ENCODE data around the gene COX4I1.

COX4I1 gene

GRCh38 chr16:85757341-85757822, 42.1 kb upstream of the COX4I1 start:
- in situ Hi-C loops (cut with HindIII; ENCODE audit: low pct_unique_long_range_greater_than_20kb, low sequenced_read_pairs), result no loop called here
- no peak for DNase-seq (ENCODE audit: low read depth in 1 of 2, low spot score in 1 of 2)
- TF ChIP-seq JUND (IDR thresholded peaks at IDR 0.05; ENCODE audit: low read depth), result no peak

- no peak for DNase-seq (ENCODE audit: low read depth in 1 of 2, low spot score in 1 of 2)
- in situ Hi-C loops (cut with HindIII; ENCODE audit: low pct_unique_long_range_greater_than_20kb, low sequenced_read_pairs), result no loop called here
- TF ChIP-seq JUND (IDR thresholded peaks at IDR 0.05; ENCODE audit: low read depth), result no peak
Observed at GRCh38 chr16:85759136-85759535, 40.4 kb upstream of the COX4I1 start.

- in situ Hi-C loops (cut with HindIII; ENCODE audit: low pct_unique_long_range_greater_than_20kb, low sequenced_read_pairs), result loop anchor here (10.0 kb wide), 1 partner anchor 395 kb away; no protein-coding TSS in a partner anchor
- peak; percentile 84 to 86 for DNase-seq (ENCODE audit: low read depth in 1 of 2, low spot score in 1 of 2)
- no peak for TF ChIP-seq JUND (IDR thresholded peaks at IDR 0.05; ENCODE audit: low read depth)
Observed at GRCh38 chr16:85759631-85760419, 39.7 kb upstream of the COX4I1 start.

DNA sequence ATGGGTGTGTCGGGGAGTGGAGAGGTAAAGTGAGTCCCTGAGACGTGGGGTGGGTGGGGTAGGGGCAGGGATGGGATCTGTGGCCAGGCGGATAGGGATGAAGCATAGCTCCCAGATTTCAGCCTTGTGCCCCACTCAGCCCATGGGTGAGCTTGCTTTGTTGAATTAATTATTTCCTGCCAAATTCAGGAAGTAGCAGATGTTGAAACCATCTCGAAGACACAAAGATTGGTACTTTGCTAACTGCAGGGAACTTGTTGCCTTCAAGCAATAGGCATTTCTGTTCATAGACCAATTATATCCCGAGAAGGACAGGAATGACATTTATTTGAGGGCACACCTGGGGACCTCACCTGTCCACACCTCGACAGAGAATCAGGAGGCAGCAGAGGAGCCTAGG, 37.6 kb upstream of the COX4I1 start:
- TF ChIP-seq JUND (IDR thresholded peaks at IDR 0.05; ENCODE audit: low read depth), result no peak
- no peak for DNase-seq (ENCODE audit: low read depth in 1 of 2, low spot score in 1 of 2)
- in situ Hi-C loops (cut with HindIII; ENCODE audit: low pct_unique_long_range_greater_than_20kb, low sequenced_read_pairs), result loop anchor here (10.0 kb wide), 1 partner anchor 397 kb away; no protein-coding TSS in a partner anchor

DNA sequence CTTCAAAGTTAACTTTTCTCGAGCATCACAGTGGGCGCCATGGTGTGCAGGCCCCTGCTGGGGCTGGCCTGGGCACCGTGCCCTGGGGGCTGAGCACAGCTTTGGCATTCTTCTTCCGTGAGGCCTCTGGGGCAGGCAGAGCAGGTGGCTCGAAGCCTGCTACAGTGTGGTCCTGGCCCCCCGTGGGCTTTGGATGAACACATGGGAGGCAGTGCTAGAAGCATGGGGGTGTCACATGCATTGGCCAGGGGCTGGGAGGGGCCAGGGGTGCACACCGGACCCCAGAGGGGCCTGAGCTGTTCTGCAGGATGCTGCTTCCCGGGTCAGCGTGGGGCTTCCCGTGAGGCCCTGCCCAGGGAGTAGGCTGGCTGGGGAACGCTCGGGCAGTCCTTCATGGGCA, 36.5 kb upstream of the COX4I1 start:
- DNase-seq (ENCODE audit: low read depth in 1 of 2, low spot score in 1 of 2), result no peak
- no peak for TF ChIP-seq JUND (IDR thresholded peaks at IDR 0.05; ENCODE audit: low read depth)
- in situ Hi-C loops (cut with HindIII; ENCODE audit: low pct_unique_long_range_greater_than_20kb, low sequenced_read_pairs), result loop anchor here (10.0 kb wide), 1 partner anchor 398 kb away; no protein-coding TSS in a partner anchor

DNA sequence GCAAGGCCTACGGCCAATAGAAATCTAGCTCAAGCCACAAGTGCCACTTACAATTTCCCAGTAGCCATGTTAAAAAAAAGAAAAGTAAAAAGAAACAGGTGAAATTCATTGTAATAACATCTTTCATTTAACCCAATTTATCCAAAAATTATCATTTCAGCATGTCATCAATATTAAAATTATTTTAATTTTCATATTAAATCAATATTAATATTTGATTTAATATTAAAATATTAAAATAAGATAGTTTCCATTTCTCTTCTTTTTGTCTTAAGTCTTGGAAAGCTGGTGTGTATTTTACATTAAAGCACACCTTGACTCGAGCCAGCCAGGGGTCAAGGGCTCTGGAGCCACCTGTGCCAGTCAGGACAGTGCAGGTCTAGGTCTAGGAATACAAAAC, 35.9 kb upstream of the COX4I1 start:
- TF ChIP-seq JUND (IDR thresholded peaks at IDR 0.05; ENCODE audit: low read depth), result no peak
- in situ Hi-C loops (cut with HindIII; ENCODE audit: low pct_unique_long_range_greater_than_20kb, low sequenced_read_pairs), result loop anchor here (10.0 kb wide), 1 partner anchor 399 kb away; no protein-coding TSS in a partner anchor
- DNase-seq (ENCODE audit: low read depth in 1 of 2, low spot score in 1 of 2), result no peak

GRCh38 chr16:85765211-85765610, 34.3 kb upstream of the COX4I1 start:
- no peak for DNase-seq (ENCODE audit: low read depth in 1 of 2, low spot score in 1 of 2)
- in situ Hi-C loops (cut with HindIII; ENCODE audit: low pct_unique_long_range_greater_than_20kb, low sequenced_read_pairs), result loop anchor here (10.0 kb wide), 1 partner anchor 400 kb away; no protein-coding TSS in a partner anchor
- TF ChIP-seq JUND (IDR thresholded peaks at IDR 0.05; ENCODE audit: low read depth), result no peak

DNA sequence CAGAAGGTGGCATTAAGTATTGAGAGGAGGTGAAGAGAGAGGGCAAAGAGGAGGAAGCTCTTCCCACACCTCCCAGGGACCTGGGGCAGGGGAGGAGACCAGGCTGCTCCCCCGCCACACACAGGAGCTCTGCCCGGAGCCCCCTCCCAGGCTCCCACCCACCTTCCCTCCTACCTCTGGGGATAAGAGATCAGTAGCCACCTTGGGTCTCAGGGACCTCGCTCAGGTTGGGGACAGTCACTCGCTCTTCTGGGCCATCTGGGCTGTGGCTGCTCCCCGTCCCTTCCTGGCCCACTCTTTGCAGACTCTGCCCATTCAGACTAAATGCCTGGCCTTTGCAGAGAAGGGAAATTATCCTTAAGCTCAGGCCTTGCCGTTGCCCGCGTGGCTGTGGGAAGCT, 33.7 kb upstream of the COX4I1 start:
- DNase-seq (ENCODE audit: low read depth in 1 of 2, low spot score in 1 of 2), result no peak
- in situ Hi-C loops (cut with HindIII; ENCODE audit: low pct_unique_long_range_greater_than_20kb, low sequenced_read_pairs), result loop anchor here (10.0 kb wide), 1 partner anchor 401 kb away; no protein-coding TSS in a partner anchor
- no peak for TF ChIP-seq JUND (IDR thresholded peaks at IDR 0.05; ENCODE audit: low read depth)

DNA sequence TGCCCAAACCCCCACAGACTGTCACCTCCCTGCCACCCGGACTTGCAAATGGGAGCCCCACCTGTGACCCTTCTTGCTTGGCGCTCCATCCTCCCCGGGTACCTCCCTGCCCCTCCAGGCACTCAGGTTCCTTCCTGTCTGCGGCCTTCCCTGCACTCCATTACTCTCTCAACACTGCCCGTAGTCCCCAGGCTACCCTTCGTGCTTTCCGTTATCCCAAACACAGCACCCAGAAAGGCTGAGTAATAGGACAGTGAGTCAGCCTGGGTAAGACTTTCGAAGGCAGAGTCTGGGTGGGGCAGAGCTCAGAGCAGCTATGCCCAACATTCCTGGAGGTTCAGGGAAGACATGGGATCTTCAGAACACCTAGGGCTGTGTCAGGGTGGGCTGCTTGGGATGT, 32.0 kb upstream of the COX4I1 start:
- in situ Hi-C loops (cut with HindIII; ENCODE audit: low pct_unique_long_range_greater_than_20kb, low sequenced_read_pairs), result loop anchor here (10.0 kb wide), 1 partner anchor 403 kb away; no protein-coding TSS in a partner anchor
- DNase-seq (ENCODE audit: low read depth in 1 of 2, low spot score in 1 of 2), result no peak
- no peak for TF ChIP-seq JUND (IDR thresholded peaks at IDR 0.05; ENCODE audit: low read depth)

DNA sequence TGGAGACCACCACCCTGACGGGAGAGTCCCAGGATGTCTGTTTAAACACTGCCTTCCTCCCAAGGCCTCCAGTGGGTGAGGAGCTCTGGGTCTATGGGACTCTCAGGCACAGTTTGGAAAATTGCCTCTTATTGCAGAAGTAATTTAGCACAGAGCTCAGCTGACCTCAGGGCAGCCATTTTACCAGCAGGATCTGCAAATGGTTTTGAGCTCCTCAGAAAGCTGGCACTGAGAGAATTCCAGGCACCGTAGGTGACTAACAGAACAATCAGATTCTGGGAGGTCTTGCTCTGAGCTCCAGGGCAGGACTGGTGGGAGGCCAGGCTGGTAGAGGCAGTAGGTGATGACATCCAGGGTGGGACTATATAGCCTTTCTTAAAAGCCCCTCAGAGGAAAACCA, 31.3 kb upstream of the COX4I1 start:
- TF ChIP-seq JUND (IDR thresholded peaks at IDR 0.05; ENCODE audit: low read depth), result no peak
- in situ Hi-C loops (cut with HindIII; ENCODE audit: low pct_unique_long_range_greater_than_20kb, low sequenced_read_pairs), result loop anchor here (10.0 kb wide), 1 partner anchor 403 kb away; no protein-coding TSS in a partner anchor
- DNase-seq (ENCODE audit: low read depth in 1 of 2, low spot score in 1 of 2), result no peak

DNA sequence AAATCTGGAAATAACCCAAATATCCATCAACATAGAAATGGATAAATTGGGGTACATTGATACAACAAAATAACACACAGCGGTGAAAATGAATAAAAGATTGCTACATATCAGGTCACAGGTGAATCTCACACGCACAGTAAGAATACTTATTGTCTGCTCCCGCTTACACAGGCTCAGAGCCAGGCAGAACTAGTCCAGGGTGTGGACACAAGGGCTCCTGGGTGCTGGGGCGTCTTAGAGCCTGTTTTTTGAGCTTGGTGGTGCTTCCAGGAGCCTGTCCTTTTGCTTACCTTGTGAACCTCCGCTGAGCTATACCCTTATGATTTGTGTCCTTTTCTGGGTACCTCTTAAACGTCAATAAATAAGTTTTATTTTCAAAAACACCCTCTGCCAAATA, 28.8 kb upstream of the COX4I1 start:
- TF ChIP-seq JUND (IDR thresholded peaks at IDR 0.05; ENCODE audit: low read depth), result no peak
- peak in 1 of 2 experiments; percentile 76 for DNase-seq (ENCODE audit: low read depth in 1 of 2, low spot score in 1 of 2)
- in situ Hi-C loops (cut with HindIII; ENCODE audit: low pct_unique_long_range_greater_than_20kb, low sequenced_read_pairs), result no loop called here

DNA sequence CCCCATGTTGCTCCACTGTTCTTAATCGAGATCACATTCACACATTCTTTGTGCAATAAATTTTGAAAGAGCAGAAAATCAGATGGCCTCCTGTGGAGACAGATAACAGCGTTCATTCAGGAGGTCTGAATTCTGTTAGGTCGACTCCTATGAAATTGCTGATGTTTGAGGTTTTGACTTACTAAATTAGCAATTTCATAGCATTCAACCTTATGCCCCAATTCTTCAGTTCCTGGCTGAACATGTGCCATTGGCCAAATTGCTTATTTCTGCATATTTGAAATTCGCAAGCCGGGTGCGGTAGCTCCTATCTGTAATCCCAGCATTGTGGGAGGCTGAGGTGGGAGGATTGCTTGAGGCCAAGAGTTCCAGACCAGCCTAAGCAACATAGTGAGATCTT, 26.5 kb upstream of the COX4I1 start:
- DNase-seq (ENCODE audit: low read depth in 1 of 2, low spot score in 1 of 2), result no peak
- in situ Hi-C loops (cut with HindIII; ENCODE audit: low pct_unique_long_range_greater_than_20kb, low sequenced_read_pairs), result no loop called here
- no peak for TF ChIP-seq JUND (IDR thresholded peaks at IDR 0.05; ENCODE audit: low read depth)

DNA sequence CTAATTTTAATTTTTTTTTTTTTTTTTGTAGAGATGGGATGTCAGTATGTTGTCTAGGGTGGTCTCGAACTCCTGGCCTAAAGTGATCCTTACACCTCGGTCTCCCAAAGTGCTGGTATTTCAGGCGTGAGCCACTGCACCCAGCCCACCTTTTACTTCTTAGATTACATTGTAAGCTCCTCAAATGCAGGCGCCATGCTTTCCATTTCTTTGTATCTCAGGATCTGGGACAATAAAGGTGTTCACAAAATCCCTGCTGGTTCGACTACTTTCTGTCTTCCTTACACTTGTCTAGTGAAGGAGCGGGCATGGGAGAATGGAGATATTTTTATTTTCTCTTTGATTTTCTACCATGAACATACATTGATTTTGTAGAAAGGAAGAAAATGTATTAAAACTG, 25.4 kb upstream of the COX4I1 start:
- no peak for DNase-seq (ENCODE audit: low read depth in 1 of 2, low spot score in 1 of 2)
- in situ Hi-C loops (cut with HindIII; ENCODE audit: low pct_unique_long_range_greater_than_20kb, low sequenced_read_pairs), result no loop called here
- TF ChIP-seq JUND (IDR thresholded peaks at IDR 0.05; ENCODE audit: low read depth), result no peak

Data from T47D (cell line).